GM12865 (cell line): Measurements from ENCODE around the gene MAP9.

Source experiments
- DNase-seq: peaks from one replicate; pipeline ENCODE4 v3.0.0; 2010; ENCODE audit warnings: low read depth
- H3K4me3 ChIP-seq: 2 replicates; pipeline ENCODE4 v1.5.1; 2011; ENCODE audit warnings: mild to moderate bottlenecking, low read depth, low read length, control low read depth
- CTCF ChIP-seq: IDR thresholded peaks from 2 replicates; pipeline ENCODE4 v1.5.1; 2011; ENCODE audit warnings: low read length, control low read depth, low read depth, inconsistent platforms; ENCODE audit not compliant: insufficient read depth; ENCODE audit errors: missing control alignments

The MAP9 gene

DNA sequence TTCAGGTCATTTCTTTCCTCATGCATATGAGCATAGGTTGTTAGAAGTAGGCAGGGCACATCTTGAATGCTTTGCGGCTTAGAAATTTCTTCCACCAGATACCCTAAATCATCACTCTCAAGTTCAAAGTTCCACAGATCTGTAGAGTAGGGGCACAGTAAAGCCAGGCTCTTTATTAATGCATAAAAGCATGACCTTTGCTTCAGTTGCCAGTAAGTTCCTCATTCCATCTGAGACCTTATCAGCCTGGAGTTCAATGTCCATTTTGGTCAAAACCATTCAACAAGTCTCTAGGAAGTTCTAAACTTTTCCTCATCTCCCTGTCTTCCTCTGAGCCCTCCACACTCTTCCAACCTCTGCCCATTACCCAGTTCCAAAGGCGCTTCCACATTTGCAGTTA lies 77.7 kb downstream of the MAP9 start:
- no peak for DNase-seq
- H3K4me3 ChIP-seq, result no peak overlapping the region
- TF ChIP-seq CTCF, result no peak
